PC-3 (cell line): Measurements from ENCODE around the gene ARPC3. TPM values are rescaled to one million over a fixed set of nuclear protein-coding genes. Genes with fewer than 3 reads are reported as not detected.

Source experiments
- ATAC-seq: fragments of 200-7000 bp; cut with Tn5 transposase; 2 replicates; pipeline ENCODE4 v1.9.1; 2020; ENCODE audit warnings: mild to moderate bottlenecking, moderate library complexity
- BruUV-seq: library from RNA; stranded (reverse); fragments of 400-500 nt; replicated peaks from 2 replicates; lab custom pipeline; 2021; lab: Mats Ljungman, UMichigan
- CTCF ChIA-PET: fragments of 300-600 bp; sonication (Branson Sonifier 250); formaldehyde crosslinking; loops from one replicate; lab custom pipeline; 2022; ENCODE audit warnings: antibody characterized with exemption; lab: Charles Lee
- POLR2A ChIA-PET: fragments of 300-600 bp; sonication (Branson Sonifier 250); formaldehyde crosslinking; loops from one replicate; lab custom pipeline; 2022; ENCODE audit warnings: antibody characterized with exemption; ENCODE audit not compliant: unreplicated experiment; lab: Charles Lee
- DNase-seq: peaks from one replicate; pipeline ENCODE4 v3.0.0-alpha.2; 2015
- H2AFZ ChIP-seq: fragments of 300-600 bp; sonication (generic); 2 replicates; pipeline ENCODE4 v1.6.0; 2016; ENCODE audit warnings: antibody characterized with exemption, low read length
- H3F3A ChIP-seq: fragments of 300-600 bp; sonication (generic); one replicate; pipeline ENCODE4 v1.6.0; 2017; ENCODE audit warnings: antibody characterized with exemption, low read length, control low read depth, mild to moderate bottlenecking; ENCODE audit not compliant: unreplicated experiment
- H3K27ac ChIP-seq: fragments of 300-600 bp; sonication (generic); 2 replicates; pipeline ENCODE4 v1.5.1; 2016; ENCODE audit warnings: mild to moderate bottlenecking, low read length
- H3K27me3 ChIP-seq: fragments of 300-600 bp; sonication (generic); 2 replicates; pipeline ENCODE4 v1.6.1; 2016; ENCODE audit warnings: low read length, mixed read lengths
- H3K36me3 ChIP-seq: fragments of 300-600 bp; sonication (generic); 2 replicates; pipeline ENCODE4 v1.6.1; 2016; ENCODE audit warnings: low read depth, mixed run types, low read length, mixed read lengths
- H3K4me1 ChIP-seq: fragments of 300-600 bp; sonication (generic); 2 replicates; pipeline ENCODE4 v1.5.1; 2016; ENCODE audit warnings: low read length; ENCODE audit not compliant: insufficient read depth
- H3K4me2 ChIP-seq: fragments of 300-600 bp; sonication (generic); 2 replicates; pipeline ENCODE4 v1.6.0; 2016; ENCODE audit warnings: low read length
- H3K4me3 ChIP-seq: fragments of 300-600 bp; sonication (generic); 2 replicates; pipeline ENCODE4 v1.5.1; 2016; ENCODE audit warnings: mild to moderate bottlenecking, low read length, mixed read lengths
- H3K79me2 ChIP-seq: fragments of 300-600 bp; sonication (generic); 2 replicates; pipeline ENCODE4 v1.6.1; 2017; ENCODE audit warnings: low read length, mixed read lengths
- H3K9ac ChIP-seq: fragments of 300-600 bp; sonication (generic); 2 replicates; pipeline ENCODE4 v1.6.0; 2016; ENCODE audit warnings: mild to moderate bottlenecking, low read length
- H3K9me2 ChIP-seq: fragments of 300-600 bp; sonication (generic); replicated peaks from 2 replicates; pipeline ENCODE4 v1.6.1; 2016; ENCODE audit warnings: mixed run types, low read length, mixed read lengths
- H3K9me3 ChIP-seq: fragments of 300-600 bp; sonication (generic); 2 replicates; pipeline ENCODE4 v1.6.1; 2016; ENCODE audit warnings: low read length, mixed read lengths
- H4K20me1 ChIP-seq: fragments of 300-600 bp; sonication (generic); 2 replicates; pipeline ENCODE4 v1.6.1; 2016; ENCODE audit warnings: low read length, mixed read lengths
- CTCF ChIP-seq: fragments of 300-600 bp; sonication (generic); conservative IDR thresholded peaks from 2 replicates; pipeline ENCODE4 v1.5.1; 2017; ENCODE audit warnings: antibody characterized with exemption, low read depth, mild to moderate bottlenecking, low read length
- EZH2 ChIP-seq: fragments of 300-600 bp; sonication (generic); IDR thresholded peaks from one replicate; pipeline ENCODE4 v1.6.1; 2017; ENCODE audit warnings: antibody characterized with exemption, mild to moderate bottlenecking, low read length; ENCODE audit not compliant: unreplicated experiment
- EZH2phosphoT487 ChIP-seq: fragments of 300-600 bp; sonication (generic); IDR thresholded peaks from 2 replicates; pipeline ENCODE4 v1.6.1; 2018; ENCODE audit warnings: mild to moderate bottlenecking, antibody characterized with exemption, low read length, borderline replicate concordance
- intact Hi-C: fragments of 100-400 bp; cut with micrococcal nuclease; formaldehyde crosslinking; loops from 2 replicates; pipeline ENCODE4 v1.9.0; 2023
- total RNA-seq: library from RNA; depleted of rRNA; stranded (reverse); fragments of >200 nt; gene quantifications from 2 replicates; pipeline ENCODE4 v1.2.3, GENCODE V29; 2014

Gene ARPC3
- total RNA-seq, 1 experiment from 2014 or later, result 292 TPM

DNA sequence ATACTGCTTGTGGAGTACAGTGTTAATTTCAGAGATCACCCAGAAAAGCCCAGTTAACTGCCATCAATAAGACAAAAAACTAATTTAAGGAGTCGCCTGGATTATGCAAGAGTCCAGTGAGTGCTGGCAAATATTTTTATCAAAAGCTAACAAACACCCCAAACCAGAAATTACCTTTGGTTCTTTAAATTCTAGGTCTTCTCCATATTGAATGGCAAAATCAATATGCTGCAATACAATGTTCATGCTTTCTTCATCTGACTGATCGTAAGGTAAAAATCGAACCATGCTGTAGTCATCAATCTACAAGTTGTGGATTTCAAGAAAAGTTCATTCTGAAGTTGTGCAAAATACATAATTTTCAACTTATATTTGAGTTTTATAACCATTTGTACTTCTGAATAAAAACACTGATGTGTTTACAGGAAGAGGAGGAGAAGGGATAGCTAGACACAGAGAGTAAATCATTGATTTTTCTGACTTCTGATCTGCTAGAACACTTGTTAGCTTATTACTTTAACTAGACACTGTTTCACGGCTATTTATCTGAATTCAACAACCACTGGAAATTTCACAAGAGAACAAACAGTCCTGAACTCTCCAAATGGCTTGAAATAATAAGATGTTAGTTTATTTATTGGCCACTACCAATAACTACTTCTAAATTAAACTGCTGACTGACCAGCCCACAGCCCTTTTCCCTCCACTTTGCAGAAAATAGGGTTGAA, 3.6 kb upstream of the ARPC3 start:
- Histone ChIP-seq H3K36me3 (peaks cover 9% of the 10 kb centered on the region; the same call in 1 of the 2 replicates), H3K27me3 (no peaks in the 10 kb centered on the region), H3K9me3 (no peaks in the 10 kb centered on the region), H3K4me1 (0 out of 2 replicates have a peak, but pooled peaks cover 5% of the 10 kb centered on the region), H3K27ac (no peak overlapping the region), H3K4me3 (no peak overlapping the region), H3K9ac (no peak overlapping the region), H3K79me2 (peaks cover 14% of the 10 kb centered on the region), H2AFZ (no peak overlapping the region), H3F3A (peaks cover 3% of the 10 kb centered on the region), H4K20me1 (no peaks in the 10 kb centered on the region), H3K9me2 (no peaks in the 10 kb centered on the region), H3K4me2 (no peak overlapping the region)
- POLR2A ChIA-PET, result no interaction called here
- DNase-seq (no peak), ATAC-seq (no peak)
- CTCF ChIA-PET, result no interaction called here
- TF ChIP-seq EZH2phosphoT487 (no peak), CTCF (no peak), EZH2 (no peak)
- BruUV-seq, result no TSS peak
- intact Hi-C loops, result no loop called here

- POLR2A ChIA-PET, result no interaction called here
- Histone ChIP-seq H4K20me1 (peaks cover 5% of the 10 kb centered on the region; the same call in 1 of the 2 replicates), H3F3A (peaks cover 3% of the 10 kb centered on the region), H3K27me3 (no peaks in the 10 kb centered on the region), H3K4me1 (0 out of 2 replicates have a peak, but pooled peaks cover 5% of the 10 kb centered on the region), H3K9ac (no peak overlapping the region), H3K79me2 (peaks cover 38% of the 10 kb centered on the region), H3K4me3 (no peak overlapping the region), H3K36me3 (peaks cover 18% of the 10 kb centered on the region; the same call in 1 of the 2 replicates), H3K9me2 (no peaks in the 10 kb centered on the region), H2AFZ (no peak overlapping the region), H3K27ac (no peak overlapping the region), H3K9me3 (no peaks in the 10 kb centered on the region), H3K4me2 (no peak overlapping the region)
- CTCF ChIA-PET, result no interaction called here
- DNase-seq (no peak), ATAC-seq (no peak)
- no TSS peak for BruUV-seq
- intact Hi-C loops, result loop anchor here (2.0 kb wide), 1 partner anchor 376 kb away; no protein-coding TSS in a partner anchor
- TF ChIP-seq CTCF (no peak), EZH2 (no peak), EZH2phosphoT487 (no peak)
Observed at GRCh38 chr12:110451263-110451662, 1.1 kb upstream of the ARPC3 start.

DNA sequence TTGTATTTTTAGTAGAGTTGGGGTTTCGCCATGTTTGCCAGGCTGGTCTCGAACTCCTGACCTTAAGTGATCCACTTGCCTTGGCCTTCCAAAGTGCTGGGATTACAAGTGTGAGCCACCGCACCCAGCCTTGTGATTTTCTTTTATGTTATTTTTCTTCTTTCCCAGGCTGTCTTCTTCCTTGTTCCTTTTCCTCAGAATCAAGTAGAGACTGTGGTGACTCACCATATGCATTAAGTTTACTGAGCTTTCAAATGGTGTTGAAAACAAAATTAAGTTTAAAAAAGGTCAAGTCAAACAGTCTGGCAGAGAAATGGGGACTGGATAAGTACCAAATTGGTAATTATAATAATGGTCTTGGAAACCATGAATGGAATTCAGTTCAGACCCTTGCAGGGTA, 5.7 kb downstream of the ARPC3 start:
- H3K4me3 ChIP-seq, result no peak overlapping the region
- TF ChIP-seq EZH2 (no peak), CTCF (no peak), EZH2phosphoT487 (no peak)
- peaks cover 33% of the 10 kb centered on the region for H3K79me2 ChIP-seq
- no peaks in the 10 kb centered on the region for H3K27me3 ChIP-seq
- no TSS peak for BruUV-seq
- no peak overlapping the region for H3K4me2 ChIP-seq
- H3K9me3 ChIP-seq, result no peaks in the 10 kb centered on the region
- peaks cover 46% of the 10 kb centered on the region for H3K36me3 ChIP-seq
- H3F3A ChIP-seq, result no peaks in the 10 kb centered on the region
- CTCF ChIA-PET, result interaction anchor here (0.7 kb wide), 1 partner anchor 1405 kb away, joined by 5 read pairs; no protein-coding TSS in a partner anchor
- no peak overlapping the region for H3K9ac ChIP-seq
- intact Hi-C loops, result no loop called here
- H3K9me2 ChIP-seq, result no peaks in the 10 kb centered on the region
- H3K4me1 ChIP-seq, result 0 out of 2 replicates have a peak, but pooled peaks cover 5% of the 10 kb centered on the region
- H2AFZ ChIP-seq, result no peak overlapping the region
- ATAC-seq (no peak), DNase-seq (no peak)
- peaks cover 5% of the 10 kb centered on the region; the same call in 1 of the 2 replicates for H4K20me1 ChIP-seq
- POLR2A ChIA-PET, result interaction anchor here (0.6 kb wide), 1 partner anchor 329 kb away, joined by 3 read pairs; no protein-coding TSS in a partner anchor
- H3K27ac ChIP-seq, result no peak overlapping the region
